Measurements from ENCODE around the gene BIRC5.

Gene BIRC5

GRCh38 chr17:78174870-78175642 lies 39.0 kb upstream of the BIRC5 start:
- Histone ChIP-seq H3K36me3 (ENCODE audit: control insufficient read depth, insufficient read depth, low read length) (peaks cover 4% of the 10 kb centered on the region), H3K27ac (ENCODE audit: low read depth, low read length) (peak overlapping the region; percentile 63), H3K27me3 (ENCODE audit: control insufficient read depth, insufficient read depth, low read length) (no peaks in the 10 kb centered on the region), H3K4me3 (ENCODE audit: low read length) (no peak overlapping the region), H3K4me1 (ENCODE audit: control insufficient read depth, insufficient read depth, low read length) (peaks cover 11% of the 10 kb centered on the region), H3K9ac (ENCODE audit: low read length) (no peak overlapping the region)

GRCh38 chr17:78175643-78175981 lies 38.4 kb upstream of the BIRC5 start:
- Histone ChIP-seq H3K4me1 (ENCODE audit: control insufficient read depth, insufficient read depth, low read length) (peaks cover 14% of the 10 kb centered on the region), H3K27ac (ENCODE audit: low read depth, low read length) (no peak overlapping the region), H3K27me3 (ENCODE audit: control insufficient read depth, insufficient read depth, low read length) (no peaks in the 10 kb centered on the region), H3K9ac (ENCODE audit: low read length) (no peak overlapping the region), H3K4me3 (ENCODE audit: low read length) (no peak overlapping the region), H3K36me3 (ENCODE audit: control insufficient read depth, insufficient read depth, low read length) (peaks cover 3% of the 10 kb centered on the region)

- H3K27ac ChIP-seq (ENCODE audit: low read depth, low read length): no peak overlapping the region
- H3K27me3 ChIP-seq (ENCODE audit: control insufficient read depth, insufficient read depth, low read length): no peaks in the 10 kb centered on the region
- no peaks in the 10 kb centered on the region for H3K36me3 ChIP-seq (ENCODE audit: control insufficient read depth, insufficient read depth, low read length)
- no peak overlapping the region for H3K4me3 ChIP-seq (ENCODE audit: low read length)
- peaks cover 17% of the 10 kb centered on the region for H3K4me1 ChIP-seq (ENCODE audit: control insufficient read depth, insufficient read depth, low read length)
- H3K9ac ChIP-seq (ENCODE audit: low read length): no peak overlapping the region
These were observed 37.5 kb upstream of the BIRC5 start for GRCh38 chr17:78176548-78177025.

GRCh38 chr17:78179372-78179771 lies 34.7 kb upstream of the BIRC5 start:
- H3K9ac ChIP-seq (ENCODE audit: low read length): no peak overlapping the region

GRCh38 chr17:78180083-78180482 lies 34.0 kb upstream of the BIRC5 start:
- H3K27me3 ChIP-seq (ENCODE audit: control insufficient read depth, insufficient read depth, low read length): no peaks in the 10 kb centered on the region
- H3K4me1 ChIP-seq (ENCODE audit: control insufficient read depth, insufficient read depth, low read length): peaks cover 11% of the 10 kb centered on the region
- peak overlapping the region; percentile 57 for H3K27ac ChIP-seq (ENCODE audit: low read depth, low read length)
- H3K9ac ChIP-seq (ENCODE audit: low read length): no peak overlapping the region
- H3K36me3 ChIP-seq (ENCODE audit: control insufficient read depth, insufficient read depth, low read length): no peaks in the 10 kb centered on the region
- no peak overlapping the region for H3K4me3 ChIP-seq (ENCODE audit: low read length)

More at GRCh38 chr17:78179372-78179771, 34.7 kb upstream of the BIRC5 start:
- no peaks in the 10 kb centered on the region for H3K27me3 ChIP-seq (ENCODE audit: control insufficient read depth, insufficient read depth, low read length)
- H3K4me1 ChIP-seq (ENCODE audit: control insufficient read depth, insufficient read depth, low read length): peaks cover 9% of the 10 kb centered on the region
- H3K27ac ChIP-seq (ENCODE audit: low read depth, low read length): peak overlapping the region; percentile 23
- no peaks in the 10 kb centered on the region for H3K36me3 ChIP-seq (ENCODE audit: control insufficient read depth, insufficient read depth, low read length)
- H3K4me3 ChIP-seq (ENCODE audit: low read length): no peak overlapping the region

- Histone ChIP-seq H3K27me3 (ENCODE audit: control insufficient read depth, insufficient read depth, low read length) (no peaks in the 10 kb centered on the region), H3K4me1 (ENCODE audit: control insufficient read depth, insufficient read depth, low read length) (peaks cover 12% of the 10 kb centered on the region), H3K9ac (ENCODE audit: low read length) (no peak overlapping the region), H3K27ac (ENCODE audit: low read depth, low read length) (peak overlapping the region; percentile 57), H3K4me3 (ENCODE audit: low read length) (no peak overlapping the region), H3K36me3 (ENCODE audit: control insufficient read depth, insufficient read depth, low read length) (no peaks in the 10 kb centered on the region)
These were observed 33.5 kb upstream of the BIRC5 start for GRCh38 chr17:78180508-78180907.

GRCh38 chr17:78182504-78182903 lies 31.5 kb upstream of the BIRC5 start:
- Histone ChIP-seq H3K4me3 (ENCODE audit: low read length) (no peak overlapping the region), H3K9ac (ENCODE audit: low read length) (no peak overlapping the region), H3K36me3 (ENCODE audit: control insufficient read depth, insufficient read depth, low read length) (no peaks in the 10 kb centered on the region), H3K27ac (ENCODE audit: low read depth, low read length) (no peak overlapping the region), H3K27me3 (ENCODE audit: control insufficient read depth, insufficient read depth, low read length) (no peaks in the 10 kb centered on the region), H3K4me1 (ENCODE audit: control insufficient read depth, insufficient read depth, low read length) (peaks cover 8% of the 10 kb centered on the region)

GRCh38 chr17:78183916-78184315 lies 30.1 kb upstream of the BIRC5 start:
- H3K4me3 ChIP-seq (ENCODE audit: low read length): no peak overlapping the region
- no peak overlapping the region for H3K9ac ChIP-seq (ENCODE audit: low read length)
- no peak overlapping the region for H3K27ac ChIP-seq (ENCODE audit: low read depth, low read length)
- H3K27me3 ChIP-seq (ENCODE audit: control insufficient read depth, insufficient read depth, low read length): no peaks in the 10 kb centered on the region
- no peaks in the 10 kb centered on the region for H3K36me3 ChIP-seq (ENCODE audit: control insufficient read depth, insufficient read depth, low read length)
- peaks cover 8% of the 10 kb centered on the region for H3K4me1 ChIP-seq (ENCODE audit: control insufficient read depth, insufficient read depth, low read length)

GRCh38 chr17:78184351-78184750 lies 29.7 kb upstream of the BIRC5 start:
- no peaks in the 10 kb centered on the region for H3K27me3 ChIP-seq (ENCODE audit: control insufficient read depth, insufficient read depth, low read length)
- no peaks in the 10 kb centered on the region for H3K36me3 ChIP-seq (ENCODE audit: control insufficient read depth, insufficient read depth, low read length)
- H3K4me1 ChIP-seq (ENCODE audit: control insufficient read depth, insufficient read depth, low read length): peaks cover 8% of the 10 kb centered on the region
- no peak overlapping the region for H3K9ac ChIP-seq (ENCODE audit: low read length)
- no peak overlapping the region for H3K4me3 ChIP-seq (ENCODE audit: low read length)
- H3K27ac ChIP-seq (ENCODE audit: low read depth, low read length): no peak overlapping the region

- Histone ChIP-seq H3K4me1 (ENCODE audit: control insufficient read depth, insufficient read depth, low read length) (peaks cover 8% of the 10 kb centered on the region), H3K9ac (ENCODE audit: low read length) (no peak overlapping the region), H3K36me3 (ENCODE audit: control insufficient read depth, insufficient read depth, low read length) (no peaks in the 10 kb centered on the region), H3K27me3 (ENCODE audit: control insufficient read depth, insufficient read depth, low read length) (no peaks in the 10 kb centered on the region), H3K27ac (ENCODE audit: low read depth, low read length) (no peak overlapping the region), H3K4me3 (ENCODE audit: low read length) (no peak overlapping the region)
These were observed 29.2 kb upstream of the BIRC5 start for GRCh38 chr17:78184868-78185267.

- H3K4me1 ChIP-seq (ENCODE audit: control insufficient read depth, insufficient read depth, low read length): peaks cover 2% of the 10 kb centered on the region
These were observed 27.9 kb upstream of the BIRC5 start for GRCh38 chr17:78185981-78186691.

GRCh38 chr17:78186692-78187595 lies 27.1 kb upstream of the BIRC5 start, which contains the start of the genes AFMID and TK1:
Gene AFMID (plus strand): TSS chr17:78187362. CDS start chr17:78187371, 9 bp downstream.
Gene TK1 (minus strand): TSS chr17:78187052. CDS start chr17:78186994, 58 bp downstream.
- Histone ChIP-seq H3K36me3 (ENCODE audit: control insufficient read depth, insufficient read depth, low read length) (no peaks in the 10 kb centered on the region), H3K4me3 (ENCODE audit: low read length) (peak within 1 kb of the TSS; percentile 78), H3K27me3 (ENCODE audit: control insufficient read depth, insufficient read depth, low read length) (no peaks in the 10 kb centered on the region), H3K9ac (ENCODE audit: low read length) (no peak within 1 kb of the TSS), H3K27ac (ENCODE audit: low read depth, low read length) (no peak within 1 kb of the TSS), H3K4me1 (ENCODE audit: control insufficient read depth, insufficient read depth, low read length) (peaks cover 2% of the 10 kb centered on the region)

More at GRCh38 chr17:78185981-78186691, 27.9 kb upstream of the BIRC5 start:
- no peak overlapping the region for H3K9ac ChIP-seq (ENCODE audit: low read length)
- no peaks in the 10 kb centered on the region for H3K36me3 ChIP-seq (ENCODE audit: control insufficient read depth, insufficient read depth, low read length)
- no peak overlapping the region for H3K4me3 ChIP-seq (ENCODE audit: low read length)
- H3K27ac ChIP-seq (ENCODE audit: low read depth, low read length): no peak overlapping the region
- H3K27me3 ChIP-seq (ENCODE audit: control insufficient read depth, insufficient read depth, low read length): no peaks in the 10 kb centered on the region

Measured in rectal smooth muscle tissue (tissue), 1 donor.